WTC11 (cell line): Measurements from ENCODE around the gene SSBP2. TPM values are rescaled to one million over a fixed set of nuclear protein-coding genes. Genes with fewer than 3 reads are reported as not detected.

Source experiments
- ATAC-seq: fragments of 200-7000 bp; cut with Tn5 transposase; 2 replicates; pipeline ENCODE4 v1.10.0; 2021; ENCODE audit warnings: mild to moderate bottlenecking, moderate library complexity
- CTCF ChIA-PET: fragments of 300-600 bp; sonication (Branson Sonifier 250); formaldehyde crosslinking; loops from one replicate; lab custom pipeline; 2021; ENCODE audit warnings: antibody characterized with exemption; lab: Charles Lee
- POLR2A ChIA-PET: fragments of 350-600 bp; sonication (Branson Sonifier 250); formaldehyde crosslinking; loops from one replicate; lab custom pipeline; 2021; ENCODE audit warnings: antibody characterized with exemption; lab: Charles Lee
- DNase-seq: peaks from one replicate; pipeline ENCODE4 v3.0.0; 2021; ENCODE audit warnings: low spot score
- H3K27ac Mint-ChIP-seq: 2 replicates; pipeline ENCODE4 v1.8.0; 2021; ENCODE audit warnings: mixed read lengths
- H3K27me3 Mint-ChIP-seq: 2 replicates; pipeline ENCODE4 v1.8.0; 2021; ENCODE audit warnings: low read depth, mild to moderate bottlenecking, moderate library complexity, mixed read lengths
- H3K36me3 Mint-ChIP-seq: 2 replicates; pipeline ENCODE4 v1.8.0; 2021; ENCODE audit warnings: mixed read lengths
- H3K4me1 Mint-ChIP-seq: 2 replicates; pipeline ENCODE4 v1.8.0; 2022; ENCODE audit warnings: mixed read lengths
- H3K4me3 Mint-ChIP-seq: 2 replicates; pipeline ENCODE4 v1.8.0; 2021; ENCODE audit warnings: mild to moderate bottlenecking, moderate library complexity, mixed read lengths
- H3K9me3 Mint-ChIP-seq: 2 replicates; pipeline ENCODE4 v1.8.0; 2021; ENCODE audit warnings: mixed read lengths
- ETV6 ChIP-seq: sonication (generic); formaldehyde crosslinking; IDR thresholded peaks from 2 replicates; pipeline ENCODE4 v1.8.1; 2022; ENCODE audit warnings: mild to moderate bottlenecking, missing genetic modification reagents
- FOXK1 ChIP-seq: sonication (generic); formaldehyde crosslinking; IDR thresholded peaks from 2 replicates; pipeline ENCODE4 v1.8.0; 2022; ENCODE audit warnings: mild to moderate bottlenecking, moderate library complexity, missing genetic modification reagents
- GABPB1 ChIP-seq: sonication (generic); formaldehyde crosslinking; IDR thresholded peaks from 2 replicates; pipeline ENCODE4 v1.8.1; 2023; ENCODE audit warnings: mild to moderate bottlenecking, missing genetic modification reagents
- GRHL2 ChIP-seq: fragments of 250-450 bp; sonication (Bioruptor Pico); IDR thresholded peaks from 2 replicates; pipeline ENCODE4 v1.8.0; 2022; ENCODE audit warnings: mild to moderate bottlenecking, moderate library complexity; ENCODE audit not compliant: insufficient replicate concordance, severe bottlenecking
- GTF2I ChIP-seq: fragments of 250-450 bp; sonication (Bioruptor Pico); conservative IDR thresholded peaks from 2 replicates; pipeline ENCODE4 v1.4.0; 2021; ENCODE audit warnings: mild to moderate bottlenecking
- HMGA2 ChIP-seq: fragments of 250-450 bp; sonication (Bioruptor Pico); IDR thresholded peaks from 2 replicates; pipeline ENCODE4 v1.4.0; 2021; ENCODE audit warnings: mild to moderate bottlenecking, moderate library complexity
- HMGXB4 ChIP-seq: sonication (generic); formaldehyde crosslinking; IDR thresholded peaks from 2 replicates; pipeline ENCODE4 v1.8.1; 2023; ENCODE audit warnings: mild to moderate bottlenecking, moderate library complexity, missing genetic modification reagents
- KAT7 ChIP-seq: sonication (generic); formaldehyde crosslinking; IDR thresholded peaks from 2 replicates; pipeline ENCODE4 v1.8.1; 2023; ENCODE audit warnings: missing genetic modification reagents, mild to moderate bottlenecking, borderline replicate concordance
- RORB ChIP-seq: fragments of 250-450 bp; sonication (Bioruptor Pico); IDR thresholded peaks from 2 replicates; pipeline ENCODE4 v1.9.0; 2021; ENCODE audit warnings: mild to moderate bottlenecking
- SMAD3 ChIP-seq: sonication (generic); formaldehyde crosslinking; IDR thresholded peaks from 2 replicates; pipeline ENCODE4 v1.8.0; 2022; ENCODE audit warnings: missing genetic modification reagents, mild to moderate bottlenecking, borderline replicate concordance
- ZNF423 ChIP-seq: fragments of 250-450 bp; sonication (Bioruptor Pico); IDR thresholded peaks from 2 replicates; pipeline ENCODE4 v2.1.2; 2022; ENCODE audit warnings: mild to moderate bottlenecking, moderate library complexity
- ZNF425 ChIP-seq: fragments of 250-450 bp; sonication (Bioruptor Pico); conservative IDR thresholded peaks from 2 replicates; pipeline ENCODE4 v1.9.0; 2021; ENCODE audit warnings: mild to moderate bottlenecking
- total RNA-seq: library from RNA; stranded (reverse); gene quantifications from 3 replicates; pipeline ENCODE4 v1.2.3, GENCODE V29; 2021
- TF ChIP-seq, protein P1 (sequence below): sonication (generic); formaldehyde crosslinking; conservative IDR thresholded peaks from 2 replicates; pipeline ENCODE4 v1.8.1; 2022; ENCODE audit warnings: mild to moderate bottlenecking, missing genetic modification reagents
- TF ChIP-seq, protein P2 (sequence below): sonication (generic); formaldehyde crosslinking; IDR thresholded peaks from 2 replicates; pipeline ENCODE4 v1.8.1; 2022; ENCODE audit warnings: mild to moderate bottlenecking, moderate library complexity, missing genetic modification reagents
- TF ChIP-seq, protein P3 (sequence below): sonication (generic); formaldehyde crosslinking; IDR thresholded peaks from 2 replicates; pipeline ENCODE4 v1.8.0; 2022; ENCODE audit warnings: mild to moderate bottlenecking, missing genetic modification reagents
- TF ChIP-seq, protein P4 (sequence below): sonication (generic); formaldehyde crosslinking; IDR thresholded peaks from 2 replicates; pipeline ENCODE4 v1.8.1; 2022; ENCODE audit warnings: mild to moderate bottlenecking, missing genetic modification reagents, moderate library complexity, borderline replicate concordance
- TF ChIP-seq, protein P5 (sequence below): sonication (generic); formaldehyde crosslinking; IDR thresholded peaks from 2 replicates; pipeline ENCODE4 v1.8.1; 2023; ENCODE audit warnings: mild to moderate bottlenecking, missing genetic modification reagents, moderate library complexity
- TF ChIP-seq, protein P6 (sequence below): fragments of 250-450 bp; sonication (Bioruptor Pico); IDR thresholded peaks from 2 replicates; pipeline ENCODE4 v1.9.0; 2021; ENCODE audit warnings: mild to moderate bottlenecking, borderline replicate concordance

Gene SSBP2
- total RNA-seq, 1 experiment from 2014 or later = 24.9 TPM

DNA sequence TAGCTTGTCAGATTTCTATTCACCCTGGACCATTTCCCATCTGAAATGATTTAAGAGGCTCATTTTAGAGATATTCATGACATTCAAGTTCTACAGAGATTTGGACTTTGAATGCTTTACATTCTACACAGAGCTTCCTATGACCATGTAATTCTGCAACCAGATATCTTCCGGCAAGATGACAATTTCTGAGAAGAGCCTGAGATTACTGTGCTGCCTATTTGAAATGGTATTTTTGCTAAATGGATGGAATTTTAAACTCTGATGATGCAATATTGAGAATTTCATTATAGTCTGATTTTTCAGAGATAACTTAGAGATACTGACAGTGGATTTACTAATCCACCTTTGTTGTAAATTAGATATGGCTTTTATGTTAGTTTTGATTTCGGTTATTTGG, 341.0 kb downstream of the SSBP2 start:
- Mint-ChIP-seq H3K9me3 (no peaks in the 10 kb centered on the region), H3K27me3 (no peaks in the 10 kb centered on the region), H3K4me3 (no peak overlapping the region), H3K4me1 (peaks cover 9% of the 10 kb centered on the region), H3K27ac (no peak overlapping the region), H3K36me3 (no peaks in the 10 kb centered on the region)
- ChIA-PET POLR2A (interaction anchor here (0.6 kb wide), 1 partner anchor 12 kb away, joined by 3 read pairs; no protein-coding TSS in a partner anchor), CTCF (interaction anchor here (1.1 kb wide), 1 partner anchor 16 kb away, joined by 3 read pairs; no protein-coding TSS in a partner anchor)
- no peak for ATAC-seq
- TF ChIP-seq GRHL2 (no peak), HMGA2 (CRISPR knock-in tag) (no peak)
- DNase-seq = no peak

DNA sequence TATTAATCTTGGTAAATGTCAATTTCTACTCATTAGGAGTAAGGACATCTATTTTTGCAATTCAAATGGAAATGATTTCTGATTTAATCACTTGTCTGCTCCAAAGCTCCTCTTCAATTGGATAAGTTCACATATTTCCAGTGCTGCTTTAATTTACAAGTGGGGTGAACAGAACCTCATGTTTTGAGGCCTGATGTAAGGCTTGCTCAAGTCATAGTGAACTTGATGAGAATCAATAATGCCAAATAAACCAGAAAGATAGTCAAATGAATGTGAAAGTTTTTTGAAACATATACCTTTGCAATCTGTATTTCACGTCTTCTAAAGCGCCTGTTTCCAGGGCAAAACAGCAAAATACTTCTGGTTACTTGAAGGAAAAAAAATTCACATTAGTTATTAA, 341.5 kb downstream of the SSBP2 start:
- ChIA-PET POLR2A (interaction anchor here (0.6 kb wide), 1 partner anchor 10 kb away, joined by 3 read pairs; no protein-coding TSS in a partner anchor), CTCF (interaction anchor here (1.1 kb wide), 1 partner anchor 15 kb away, joined by 3 read pairs; no protein-coding TSS in a partner anchor)
- DNase-seq (no peak), ATAC-seq (no peak)
- no peaks in the 10 kb centered on the region for H3K36me3 Mint-ChIP-seq
- peaks cover 9% of the 10 kb centered on the region for H3K4me1 Mint-ChIP-seq
- H3K27me3 Mint-ChIP-seq = no peaks in the 10 kb centered on the region
- no peak overlapping the region for H3K4me3 Mint-ChIP-seq
- no peak overlapping the region for H3K27ac Mint-ChIP-seq
- H3K9me3 Mint-ChIP-seq = no peaks in the 10 kb centered on the region
- TF ChIP-seq KAT7 (CRISPR knock-in tag) (no peak), RORB (no peak), ETV6 (CRISPR knock-in tag) (no peak), SMAD3 (CRISPR knock-in tag) (no peak), HMGXB4 (CRISPR knock-in tag) (no peak), ZNF423 (no peak)
- TF ChIP-seq, protein P1, sequence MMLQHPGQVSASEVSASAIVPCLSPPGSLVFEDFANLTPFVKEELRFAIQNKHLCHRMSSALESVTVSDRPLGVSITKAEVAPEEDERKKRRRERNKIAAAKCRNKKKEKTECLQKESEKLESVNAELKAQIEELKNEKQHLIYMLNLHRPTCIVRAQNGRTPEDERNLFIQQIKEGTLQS (CRISPR knock-in tag) = no peak
- TF ChIP-seq, protein P2, sequence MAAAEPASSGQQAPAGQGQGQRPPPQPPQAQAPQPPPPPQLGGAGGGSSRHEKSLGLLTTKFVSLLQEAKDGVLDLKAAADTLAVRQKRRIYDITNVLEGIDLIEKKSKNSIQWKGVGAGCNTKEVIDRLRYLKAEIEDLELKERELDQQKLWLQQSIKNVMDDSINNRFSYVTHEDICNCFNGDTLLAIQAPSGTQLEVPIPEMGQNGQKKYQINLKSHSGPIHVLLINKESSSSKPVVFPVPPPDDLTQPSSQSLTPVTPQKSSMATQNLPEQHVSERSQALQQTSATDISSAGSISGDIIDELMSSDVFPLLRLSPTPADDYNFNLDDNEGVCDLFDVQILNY (CRISPR knock-in tag) = no peak
- TF ChIP-seq, protein P3, sequence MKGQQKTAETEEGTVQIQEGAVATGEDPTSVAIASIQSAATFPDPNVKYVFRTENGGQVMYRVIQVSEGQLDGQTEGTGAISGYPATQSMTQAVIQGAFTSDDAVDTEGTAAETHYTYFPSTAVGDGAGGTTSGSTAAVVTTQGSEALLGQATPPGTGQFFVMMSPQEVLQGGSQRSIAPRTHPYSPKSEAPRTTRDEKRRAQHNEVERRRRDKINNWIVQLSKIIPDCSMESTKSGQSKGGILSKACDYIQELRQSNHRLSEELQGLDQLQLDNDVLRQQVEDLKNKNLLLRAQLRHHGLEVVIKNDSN = no peak

DNA sequence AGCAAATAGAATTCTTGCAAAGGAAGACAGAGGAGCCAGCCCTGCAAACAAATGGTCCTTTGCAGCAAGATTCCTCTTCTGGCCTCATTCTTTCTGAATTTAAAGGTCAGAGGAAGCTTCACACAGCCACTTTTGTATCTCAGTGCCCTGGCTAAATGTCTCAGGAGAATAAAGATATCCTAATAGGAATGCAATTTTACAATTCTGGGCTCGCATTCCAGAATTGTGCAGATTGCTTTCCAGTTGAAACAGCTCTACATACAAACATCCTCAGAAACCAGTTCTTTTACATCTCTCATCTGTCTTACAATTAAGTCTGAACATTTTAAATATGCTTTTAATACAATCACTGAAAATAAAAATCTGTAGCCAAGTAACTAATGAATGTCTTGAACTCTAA, 342.4 kb downstream of the SSBP2 start:
- CTCF ChIA-PET = interaction anchor here (0.6 to 1.4 kb wide), 2 partner anchors 112 to 757 kb away, joined by 3 to 5 read pairs; no protein-coding TSS in a partner anchor
- TF ChIP-seq, protein P4, sequence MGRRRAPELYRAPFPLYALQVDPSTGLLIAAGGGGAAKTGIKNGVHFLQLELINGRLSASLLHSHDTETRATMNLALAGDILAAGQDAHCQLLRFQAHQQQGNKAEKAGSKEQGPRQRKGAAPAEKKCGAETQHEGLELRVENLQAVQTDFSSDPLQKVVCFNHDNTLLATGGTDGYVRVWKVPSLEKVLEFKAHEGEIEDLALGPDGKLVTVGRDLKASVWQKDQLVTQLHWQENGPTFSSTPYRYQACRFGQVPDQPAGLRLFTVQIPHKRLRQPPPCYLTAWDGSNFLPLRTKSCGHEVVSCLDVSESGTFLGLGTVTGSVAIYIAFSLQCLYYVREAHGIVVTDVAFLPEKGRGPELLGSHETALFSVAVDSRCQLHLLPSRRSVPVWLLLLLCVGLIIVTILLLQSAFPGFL (CRISPR knock-in tag) = no peak
- TF ChIP-seq ZNF425 (no peak), GABPB1 (CRISPR knock-in tag) (no peak), GTF2I (no peak), FOXK1 (CRISPR knock-in tag) (no peak)
- TF ChIP-seq, protein P5, sequence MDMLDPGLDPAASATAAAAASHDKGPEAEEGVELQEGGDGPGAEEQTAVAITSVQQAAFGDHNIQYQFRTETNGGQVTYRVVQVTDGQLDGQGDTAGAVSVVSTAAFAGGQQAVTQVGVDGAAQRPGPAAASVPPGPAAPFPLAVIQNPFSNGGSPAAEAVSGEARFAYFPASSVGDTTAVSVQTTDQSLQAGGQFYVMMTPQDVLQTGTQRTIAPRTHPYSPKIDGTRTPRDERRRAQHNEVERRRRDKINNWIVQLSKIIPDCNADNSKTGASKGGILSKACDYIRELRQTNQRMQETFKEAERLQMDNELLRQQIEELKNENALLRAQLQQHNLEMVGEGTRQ (CRISPR knock-in tag) = no peak
- TF ChIP-seq, protein P6, sequence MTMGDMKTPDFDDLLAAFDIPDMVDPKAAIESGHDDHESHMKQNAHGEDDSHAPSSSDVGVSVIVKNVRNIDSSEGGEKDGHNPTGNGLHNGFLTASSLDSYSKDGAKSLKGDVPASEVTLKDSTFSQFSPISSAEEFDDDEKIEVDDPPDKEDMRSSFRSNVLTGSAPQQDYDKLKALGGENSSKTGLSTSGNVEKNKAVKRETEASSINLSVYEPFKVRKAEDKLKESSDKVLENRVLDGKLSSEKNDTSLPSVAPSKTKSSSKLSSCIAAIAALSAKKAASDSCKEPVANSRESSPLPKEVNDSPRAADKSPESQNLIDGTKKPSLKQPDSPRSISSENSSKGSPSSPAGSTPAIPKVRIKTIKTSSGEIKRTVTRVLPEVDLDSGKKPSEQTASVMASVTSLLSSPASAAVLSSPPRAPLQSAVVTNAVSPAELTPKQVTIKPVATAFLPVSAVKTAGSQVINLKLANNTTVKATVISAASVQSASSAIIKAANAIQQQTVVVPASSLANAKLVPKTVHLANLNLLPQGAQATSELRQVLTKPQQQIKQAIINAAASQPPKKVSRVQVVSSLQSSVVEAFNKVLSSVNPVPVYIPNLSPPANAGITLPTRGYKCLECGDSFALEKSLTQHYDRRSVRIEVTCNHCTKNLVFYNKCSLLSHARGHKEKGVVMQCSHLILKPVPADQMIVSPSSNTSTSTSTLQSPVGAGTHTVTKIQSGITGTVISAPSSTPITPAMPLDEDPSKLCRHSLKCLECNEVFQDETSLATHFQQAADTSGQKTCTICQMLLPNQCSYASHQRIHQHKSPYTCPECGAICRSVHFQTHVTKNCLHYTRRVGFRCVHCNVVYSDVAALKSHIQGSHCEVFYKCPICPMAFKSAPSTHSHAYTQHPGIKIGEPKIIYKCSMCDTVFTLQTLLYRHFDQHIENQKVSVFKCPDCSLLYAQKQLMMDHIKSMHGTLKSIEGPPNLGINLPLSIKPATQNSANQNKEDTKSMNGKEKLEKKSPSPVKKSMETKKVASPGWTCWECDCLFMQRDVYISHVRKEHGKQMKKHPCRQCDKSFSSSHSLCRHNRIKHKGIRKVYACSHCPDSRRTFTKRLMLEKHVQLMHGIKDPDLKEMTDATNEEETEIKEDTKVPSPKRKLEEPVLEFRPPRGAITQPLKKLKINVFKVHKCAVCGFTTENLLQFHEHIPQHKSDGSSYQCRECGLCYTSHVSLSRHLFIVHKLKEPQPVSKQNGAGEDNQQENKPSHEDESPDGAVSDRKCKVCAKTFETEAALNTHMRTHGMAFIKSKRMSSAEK (CRISPR knock-in tag) = no peak

More for the DNA sequence above, 342.4 kb downstream of the SSBP2 start:
- H3K27ac Mint-ChIP-seq = no peak overlapping the region
- POLR2A ChIA-PET = no interaction called here
- H3K9me3 Mint-ChIP-seq = no peaks in the 10 kb centered on the region
- ATAC-seq (no peak), DNase-seq (no peak)
- H3K4me1 Mint-ChIP-seq = peaks cover 9% of the 10 kb centered on the region
- no peaks in the 10 kb centered on the region for H3K27me3 Mint-ChIP-seq
- H3K36me3 Mint-ChIP-seq = no peaks in the 10 kb centered on the region
- H3K4me3 Mint-ChIP-seq = no peak overlapping the region
